Gastroesophageal sphincter (tissue), 4 donors: ENCODE measurements around the gene NELL1. TPM values are rescaled to one million over a fixed set of nuclear protein-coding genes. Genes with fewer than 3 reads are reported as not detected.

Experiments
- ATAC-seq: fragments of 150-250 bp; one replicate; pipeline ENCODE4 v1.9.1; 2016; ENCODE audit warnings: mild to moderate bottlenecking, moderate library complexity
- H3K27ac ChIP-seq, 4 donors: fragments of 200-600 bp; sonication (generic) in 3 of 4; 1 replicate in 3 of 4; 2 replicates in 1 of 4; pipeline ENCODE4 v1.5.1; 2016 to 2019
- H3K27me3 ChIP-seq: fragments of 200-600 bp; sonication (generic); one replicate; pipeline ENCODE4 v1.5.1; 2019
- H3K36me3 ChIP-seq, 2 donors: fragments of 200-600 bp; sonication (generic); one replicate each; pipeline ENCODE4 v1.5.1; 2019; ENCODE audit warnings: control low read depth in 1 of 2
- H3K4me1 ChIP-seq, 3 donors: fragments of 200-600 bp; sonication (generic); 1 replicate in 2 of 3; 2 replicates in 1 of 3; pipeline ENCODE4 v1.5.1; 2016 to 2019; ENCODE audit warnings: control low read depth in 2 of 3
- H3K4me3 ChIP-seq, 2 donors: fragments of 200-600 bp; sonication (generic); one replicate each; pipeline ENCODE4 v1.5.1; 2019; ENCODE audit warnings: mild to moderate bottlenecking in 1 of 2, moderate library complexity in 1 of 2
- H3K9me3 ChIP-seq, 3 donors: fragments of 200-600 bp; sonication (generic); one replicate each; pipeline ENCODE4 v1.5.1; 2017 to 2019; ENCODE audit warnings: control low read depth in 2 of 3
- CTCF ChIP-seq, 4 experiments: fragments of 200-600 bp in 2 of 4; fragments of 450-650 bp in 2 of 4; sonication (generic) in 1 of 4; IDR thresholded peaks; one replicate each; pipeline ENCODE4 v1.5.1; 2017 to 2019; ENCODE audit warnings: antibody characterized with exemption in 4 of 4, mild to moderate bottlenecking in 2 of 4, moderate library complexity in 2 of 4
- EP300 ChIP-seq: sonication (generic); formaldehyde crosslinking; IDR thresholded peaks from one replicate; pipeline ENCODE4 v1.6.1; 2017; ENCODE audit warnings: antibody characterized with exemption, mild to moderate bottlenecking
- POLR2A ChIP-seq, 2 donors: fragments of 450-650 bp; IDR thresholded peaks; one replicate each; pipeline ENCODE4 v1.6.1; 2017; ENCODE audit warnings: antibody characterized with exemption in 2 of 2, mild to moderate bottlenecking in 2 of 2, moderate library complexity in 1 of 2
- POLR2AphosphoS5 ChIP-seq: sonication (generic); formaldehyde crosslinking; IDR thresholded peaks from one replicate; pipeline ENCODE4 v1.6.1; 2017; ENCODE audit warnings: antibody characterized with exemption
- WGBS, 2 donors: methylation state at CpG; one replicate each; pipeline ENCODE4 v1.1.5; 2018; ENCODE audit warnings: low coverage in 1 of 2; 5-methylcytosine and 5-hydroxymethylcytosine counted together
- total RNA-seq, 4 donors: library from RNA; depleted of rRNA; stranded (reverse); fragments of >200 nt; gene quantifications; one replicate each; pipeline ENCODE4 v1.1.0, GENCODE V29; 2016

Gene NELL1
- total RNA-seq, 4 donors from 2014 or later, result 0.27 to 3.0 (median 1.5) TPM

GRCh38 chr11:20688761-20689160 is 19.4 kb downstream of the NELL1 start:
- Histone ChIP-seq H3K9me3 (no peaks in the 10 kb centered on the region), H3K36me3 (no peaks in the 10 kb centered on the region), H3K27me3 (no peaks in the 10 kb centered on the region), H3K4me1 (no peaks in the 10 kb centered on the region), H3K27ac (no peak overlapping the region), H3K4me3 (no peak overlapping the region)
- ATAC-seq, result no peak
- TF ChIP-seq EP300 (no peak), CTCF (IDR thresholded peaks at IDR 0.05) (no peak), POLR2A (IDR thresholded peaks at IDR 0.05) (no peak), POLR2AphosphoS5 (no peak)
- WGBS, 2 donors, result 79 to 82% methylated on average over 3 of the region's 3 CpGs

- H3K27me3 ChIP-seq, result no peaks in the 10 kb centered on the region
- WGBS, 2 donors, result 67% methylated on average over 2 of the region's 6 CpGs; no CpG with 5 or more reads in 1 of the 2 donors
- peaks cover 0 to 41% (median 0%) of the 10 kb centered on the region in 3 donors for H3K9me3 ChIP-seq
- ATAC-seq, result no peak
- H3K36me3 ChIP-seq, result no peaks in the 10 kb centered on the region
- no peaks in the 10 kb centered on the region for H3K4me1 ChIP-seq
- H3K27ac ChIP-seq, result no peak overlapping the region
- TF ChIP-seq POLR2AphosphoS5 (no peak), EP300 (no peak), CTCF (IDR thresholded peaks at IDR 0.05) (no peak), POLR2A (IDR thresholded peaks at IDR 0.05) (no peak)
- no peak overlapping the region for H3K4me3 ChIP-seq
These were observed 38.5 kb downstream of the NELL1 start for GRCh38 chr11:20707876-20708275.

- Histone ChIP-seq H3K27me3 (no peaks in the 10 kb centered on the region), H3K36me3 (no peaks in the 10 kb centered on the region), H3K4me1 (no peaks in the 10 kb centered on the region), H3K9me3 (peaks cover 0 to 45% (median 0%) of the 10 kb centered on the region in 3 donors), H3K4me3 (no peak overlapping the region), H3K27ac (no peak overlapping the region)
- 60 to 90% methylated on average over 1 to 3 of the region's 3 CpGs for WGBS, 2 donors
- no peak for ATAC-seq
- no peak for TF ChIP-seq EP300
- TF ChIP-seq POLR2AphosphoS5, result no peak
- no peak for TF ChIP-seq CTCF (IDR thresholded peaks at IDR 0.05)
- no peak for TF ChIP-seq POLR2A (IDR thresholded peaks at IDR 0.05)
These were observed 43.5 kb downstream of the NELL1 start for GRCh38 chr11:20712912-20713311.

GRCh38 chr11:20715464-20715863 is 46.1 kb downstream of the NELL1 start:
- Histone ChIP-seq H3K4me1 (no peaks in the 10 kb centered on the region), H3K4me3 (no peak overlapping the region), H3K27ac (no peak overlapping the region), H3K36me3 (no peaks in the 10 kb centered on the region), H3K9me3 (peaks cover 0 to 21% (median 0%) of the 10 kb centered on the region in 3 donors), H3K27me3 (no peaks in the 10 kb centered on the region)
- ATAC-seq, result no peak
- 75 to 86% methylated on average over 1 of the region's 1 CpG for WGBS, 2 donors
- TF ChIP-seq POLR2AphosphoS5 (no peak), EP300 (no peak), CTCF (IDR thresholded peaks at IDR 0.05) (no peak), POLR2A (IDR thresholded peaks at IDR 0.05) (no peak)

GRCh38 chr11:20715931-20716330 is 46.5 kb downstream of the NELL1 start:
- Histone ChIP-seq H3K27me3 (no peaks in the 10 kb centered on the region), H3K36me3 (no peaks in the 10 kb centered on the region), H3K4me3 (no peak overlapping the region), H3K4me1 (no peaks in the 10 kb centered on the region), H3K27ac (no peak overlapping the region), H3K9me3 (peaks cover 0 to 17% (median 0%) of the 10 kb centered on the region in 3 donors)
- ATAC-seq, result no peak
- 69 to 83% methylated on average over 2 to 3 of the region's 3 CpGs for WGBS, 2 donors
- TF ChIP-seq POLR2AphosphoS5 (no peak), POLR2A (IDR thresholded peaks at IDR 0.05) (no peak), EP300 (no peak), CTCF (IDR thresholded peaks at IDR 0.05) (no peak)
